WTC11 (cell line): ENCODE results near the gene POGLUT2. TPM values are rescaled to one million over a fixed set of nuclear protein-coding genes. Genes with fewer than 3 reads are reported as not detected.

ENCODE experiments used
- ATAC-seq: fragments of 200-7000 bp; cut with Tn5 transposase; 2 replicates; pipeline ENCODE4 v1.10.0; 2021; ENCODE audit warnings: mild to moderate bottlenecking, moderate library complexity
- CTCF ChIA-PET: fragments of 300-600 bp; sonication (Branson Sonifier 250); formaldehyde crosslinking; loops from one replicate; lab custom pipeline; 2021; ENCODE audit warnings: antibody characterized with exemption; lab: Charles Lee
- POLR2A ChIA-PET: fragments of 350-600 bp; sonication (Branson Sonifier 250); formaldehyde crosslinking; loops from one replicate; lab custom pipeline; 2021; ENCODE audit warnings: antibody characterized with exemption; lab: Charles Lee
- DNase-seq: peaks from one replicate; pipeline ENCODE4 v3.0.0; 2021; ENCODE audit warnings: low spot score
- H3K27ac Mint-ChIP-seq: 2 replicates; pipeline ENCODE4 v1.8.0; 2021; ENCODE audit warnings: mixed read lengths
- H3K27me3 Mint-ChIP-seq: 2 replicates; pipeline ENCODE4 v1.8.0; 2021; ENCODE audit warnings: low read depth, mild to moderate bottlenecking, moderate library complexity, mixed read lengths
- H3K36me3 Mint-ChIP-seq: 2 replicates; pipeline ENCODE4 v1.8.0; 2021; ENCODE audit warnings: mixed read lengths
- H3K4me1 Mint-ChIP-seq: 2 replicates; pipeline ENCODE4 v1.8.0; 2022; ENCODE audit warnings: mixed read lengths
- H3K4me3 Mint-ChIP-seq: 2 replicates; pipeline ENCODE4 v1.8.0; 2021; ENCODE audit warnings: mild to moderate bottlenecking, moderate library complexity, mixed read lengths
- H3K9me3 Mint-ChIP-seq: 2 replicates; pipeline ENCODE4 v1.8.0; 2021; ENCODE audit warnings: mixed read lengths
- CREB1 ChIP-seq: sonication (generic); formaldehyde crosslinking; IDR thresholded peaks from 2 replicates; pipeline ENCODE4 v1.8.0; 2023; ENCODE audit warnings: mild to moderate bottlenecking, missing genetic modification reagents
- CREM ChIP-seq: sonication (generic); formaldehyde crosslinking; IDR thresholded peaks from 2 replicates; pipeline ENCODE4 v1.8.1; 2022; ENCODE audit warnings: mild to moderate bottlenecking, missing genetic modification reagents, moderate library complexity
- FOXK1 ChIP-seq: sonication (generic); formaldehyde crosslinking; IDR thresholded peaks from 2 replicates; pipeline ENCODE4 v1.8.0; 2022; ENCODE audit warnings: mild to moderate bottlenecking, moderate library complexity, missing genetic modification reagents
- GRHL2 ChIP-seq: fragments of 250-450 bp; sonication (Bioruptor Pico); IDR thresholded peaks from 2 replicates; pipeline ENCODE4 v1.8.0; 2022; ENCODE audit warnings: mild to moderate bottlenecking, moderate library complexity; ENCODE audit not compliant: insufficient replicate concordance, severe bottlenecking
- GTF2I ChIP-seq: fragments of 250-450 bp; sonication (Bioruptor Pico); conservative IDR thresholded peaks from 2 replicates; pipeline ENCODE4 v1.4.0; 2021; ENCODE audit warnings: mild to moderate bottlenecking
- HMGA2 ChIP-seq: fragments of 250-450 bp; sonication (Bioruptor Pico); IDR thresholded peaks from 2 replicates; pipeline ENCODE4 v1.4.0; 2021; ENCODE audit warnings: mild to moderate bottlenecking, moderate library complexity
- IRF2 ChIP-seq: sonication (generic); formaldehyde crosslinking; IDR thresholded peaks from 2 replicates; pipeline ENCODE4 v1.8.0; 2022; ENCODE audit warnings: low read depth, missing genetic modification reagents, borderline replicate concordance
- NFATC4 ChIP-seq: fragments of 250-450 bp; sonication (Bioruptor Pico); IDR thresholded peaks from 2 replicates; pipeline ENCODE4 v1.9.0; 2021; ENCODE audit warnings: mild to moderate bottlenecking
- NFE2L1 ChIP-seq: sonication (generic); formaldehyde crosslinking; IDR thresholded peaks from 2 replicates; pipeline ENCODE4 v1.8.1; 2023; ENCODE audit warnings: missing genetic modification reagents
- NR1H2 ChIP-seq: sonication (generic); formaldehyde crosslinking; IDR thresholded peaks from 2 replicates; pipeline ENCODE4 v1.9.0; 2021; ENCODE audit warnings: mild to moderate bottlenecking, moderate library complexity, missing genetic modification reagents
- NR3C1 ChIP-seq: sonication (generic); formaldehyde crosslinking; conservative IDR thresholded peaks from 2 replicates; pipeline ENCODE4 v1.8.1; 2023; ENCODE audit warnings: low read depth, mild to moderate bottlenecking, missing genetic modification reagents
- SOX15 ChIP-seq: fragments of 250-450 bp; sonication (Bioruptor Pico); IDR thresholded peaks from 2 replicates; pipeline ENCODE4 v1.9.0; 2021; ENCODE audit warnings: mild to moderate bottlenecking
- TCF7 ChIP-seq: sonication (generic); formaldehyde crosslinking; IDR thresholded peaks from 2 replicates; pipeline ENCODE4 v1.8.0; 2022; ENCODE audit warnings: mild to moderate bottlenecking, low read depth, missing genetic modification reagents, moderate library complexity
- TEAD1 ChIP-seq: sonication (generic); formaldehyde crosslinking; IDR thresholded peaks from 2 replicates; pipeline ENCODE4 v1.8.0; 2022; ENCODE audit warnings: mild to moderate bottlenecking, missing genetic modification reagents
- ZNF121 ChIP-seq: sonication (generic); formaldehyde crosslinking; IDR thresholded peaks from 2 replicates; pipeline ENCODE4 v1.8.0; 2023; ENCODE audit warnings: missing genetic modification reagents
- ZNF232 ChIP-seq: sonication (generic); formaldehyde crosslinking; IDR thresholded peaks from 2 replicates; pipeline ENCODE4 v1.8.0; 2022; ENCODE audit warnings: mild to moderate bottlenecking, missing genetic modification reagents
- ZNF396 ChIP-seq: fragments of 250-450 bp; sonication (Bioruptor Pico); IDR thresholded peaks from 2 replicates; pipeline ENCODE4 v1.8.0; 2021; ENCODE audit warnings: mild to moderate bottlenecking, moderate library complexity, borderline replicate concordance
- total RNA-seq: library from RNA; stranded (reverse); gene quantifications from 3 replicates; pipeline ENCODE4 v1.2.3, GENCODE V29; 2021
- TF ChIP-seq, protein P1 (sequence below): sonication (generic); formaldehyde crosslinking; IDR thresholded peaks from 2 replicates; pipeline ENCODE4 v1.8.0; 2023; ENCODE audit warnings: missing genetic modification reagents
- TF ChIP-seq, protein P2 (sequence below): sonication (generic); formaldehyde crosslinking; IDR thresholded peaks from 2 replicates; pipeline ENCODE4 v1.8.1; 2022; ENCODE audit warnings: low read depth, missing genetic modification reagents, borderline replicate concordance
- TF ChIP-seq, protein P3 (sequence below): sonication (generic); formaldehyde crosslinking; IDR thresholded peaks from 2 replicates; pipeline ENCODE4 v1.8.1; 2023; ENCODE audit warnings: mild to moderate bottlenecking, moderate library complexity, missing genetic modification reagents
- TF ChIP-seq, protein P4 (sequence below): sonication (generic); formaldehyde crosslinking; IDR thresholded peaks from 2 replicates; pipeline ENCODE4 v1.8.1; 2023; ENCODE audit warnings: mild to moderate bottlenecking, missing genetic modification reagents, moderate library complexity
- TF ChIP-seq, protein P5 (sequence below): sonication (generic); formaldehyde crosslinking; IDR thresholded peaks from 2 replicates; pipeline ENCODE4 v1.8.1; 2022; ENCODE audit warnings: missing genetic modification reagents, borderline replicate concordance
- TF ChIP-seq, protein P6 (sequence below): fragments of 250-450 bp; sonication (Bioruptor Pico); IDR thresholded peaks from 2 replicates; pipeline ENCODE4 v1.9.0; 2021; ENCODE audit warnings: mild to moderate bottlenecking
- TF ChIP-seq, protein P7 (sequence below): sonication (generic); formaldehyde crosslinking; IDR thresholded peaks from 2 replicates; pipeline ENCODE4 v1.8.1; 2023; ENCODE audit warnings: mild to moderate bottlenecking, missing genetic modification reagents

Gene POGLUT2
- total RNA-seq, 1 experiment from 2014 or later, result 17.2 TPM

DNA sequence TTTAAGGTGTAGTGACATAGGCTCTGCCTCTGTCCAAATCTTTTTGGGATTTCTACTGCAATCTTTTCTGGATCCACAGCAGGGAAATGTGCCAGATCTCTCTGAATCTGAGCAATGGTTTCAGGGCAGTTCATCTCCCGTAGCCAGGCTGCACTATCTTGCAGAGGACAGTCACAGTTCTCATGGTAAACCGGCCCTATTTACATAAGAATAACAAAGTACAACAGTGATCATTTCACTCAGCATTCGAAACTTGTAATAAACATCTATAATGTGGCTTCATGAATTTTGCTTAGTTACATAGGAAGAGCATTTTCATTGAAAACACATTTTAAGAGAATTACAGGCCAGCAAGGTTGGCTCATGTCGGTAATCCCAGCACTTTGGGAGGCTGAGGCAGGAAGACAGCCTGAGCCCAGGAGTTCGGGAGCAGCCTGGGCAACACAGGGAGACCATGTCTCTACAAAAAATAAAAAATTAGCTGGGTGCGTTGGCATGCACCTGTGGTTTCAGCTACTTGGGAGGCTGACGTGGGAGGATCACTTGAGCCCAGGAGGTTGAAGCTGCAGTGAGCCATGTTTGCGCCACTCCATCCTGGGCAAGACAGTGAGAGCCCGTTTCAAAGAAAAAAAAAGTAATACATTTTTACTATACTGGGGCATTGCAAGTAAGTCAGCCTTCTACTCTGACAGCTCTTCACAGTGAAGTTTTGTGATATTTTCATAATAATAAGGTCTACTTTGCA lies 5.0 kb downstream of the POGLUT2 start:
- ATAC-seq (peak; percentile 94), DNase-seq (no peak)
- peaks cover 29% of the 10 kb centered on the region for H3K36me3 Mint-ChIP-seq
- TF ChIP-seq SOX15 (CRISPR knock-in tag) (no peak), ZNF121 (peak; percentile 93)
- CTCF ChIA-PET, result interaction anchor here (1.4 kb wide), 1 partner anchor 77 kb away, joined by 3 read pairs; no protein-coding TSS in a partner anchor
- H3K9me3 Mint-ChIP-seq, result no peaks in the 10 kb centered on the region
- POLR2A ChIA-PET, result no interaction called here
- H3K4me3 Mint-ChIP-seq, result peak overlapping the region; percentile 45
- peaks cover 30% of the 10 kb centered on the region for H3K4me1 Mint-ChIP-seq
- H3K27me3 Mint-ChIP-seq, result peaks cover 4% of the 10 kb centered on the region
- peak overlapping the region; percentile 84 for H3K27ac Mint-ChIP-seq

DNA sequence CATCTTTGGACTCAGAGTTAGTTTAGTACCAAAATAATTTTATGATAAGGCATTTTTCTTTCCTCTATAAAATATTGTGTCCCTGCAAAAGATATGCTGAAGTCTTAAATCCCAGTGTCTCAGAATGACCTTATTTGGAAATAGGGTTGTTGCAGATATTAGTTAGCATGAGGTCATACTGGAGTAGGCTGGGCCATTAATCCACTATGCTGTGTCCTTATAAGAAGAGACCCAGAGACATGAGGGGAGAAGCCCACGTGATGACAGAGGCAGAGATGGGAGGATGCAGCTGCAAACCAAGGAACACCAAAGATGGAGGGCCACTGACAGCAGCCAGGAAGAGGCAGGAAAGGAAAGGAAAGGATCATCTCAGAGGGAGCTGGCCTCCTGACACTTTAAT lies 6.4 kb downstream of the POGLUT2 start:
- ATAC-seq (no peak), DNase-seq (no peak)
- TF ChIP-seq, protein P1, sequence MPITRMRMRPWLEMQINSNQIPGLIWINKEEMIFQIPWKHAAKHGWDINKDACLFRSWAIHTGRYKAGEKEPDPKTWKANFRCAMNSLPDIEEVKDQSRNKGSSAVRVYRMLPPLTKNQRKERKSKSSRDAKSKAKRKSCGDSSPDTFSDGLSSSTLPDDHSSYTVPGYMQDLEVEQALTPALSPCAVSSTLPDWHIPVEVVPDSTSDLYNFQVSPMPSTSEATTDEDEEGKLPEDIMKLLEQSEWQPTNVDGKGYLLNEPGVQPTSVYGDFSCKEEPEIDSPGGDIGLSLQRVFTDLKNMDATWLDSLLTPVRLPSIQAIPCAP (CRISPR knock-in tag), result no peak
- no peak for TF ChIP-seq NFATC4 (CRISPR knock-in tag)
- TF ChIP-seq CREB1 (CRISPR knock-in tag), result no peak
- no peak for TF ChIP-seq TCF7 (CRISPR knock-in tag)
- no peak for TF ChIP-seq FOXK1 (CRISPR knock-in tag)
- no peak for TF ChIP-seq NR1H2 (CRISPR knock-in tag)
- TF ChIP-seq, protein P2, sequence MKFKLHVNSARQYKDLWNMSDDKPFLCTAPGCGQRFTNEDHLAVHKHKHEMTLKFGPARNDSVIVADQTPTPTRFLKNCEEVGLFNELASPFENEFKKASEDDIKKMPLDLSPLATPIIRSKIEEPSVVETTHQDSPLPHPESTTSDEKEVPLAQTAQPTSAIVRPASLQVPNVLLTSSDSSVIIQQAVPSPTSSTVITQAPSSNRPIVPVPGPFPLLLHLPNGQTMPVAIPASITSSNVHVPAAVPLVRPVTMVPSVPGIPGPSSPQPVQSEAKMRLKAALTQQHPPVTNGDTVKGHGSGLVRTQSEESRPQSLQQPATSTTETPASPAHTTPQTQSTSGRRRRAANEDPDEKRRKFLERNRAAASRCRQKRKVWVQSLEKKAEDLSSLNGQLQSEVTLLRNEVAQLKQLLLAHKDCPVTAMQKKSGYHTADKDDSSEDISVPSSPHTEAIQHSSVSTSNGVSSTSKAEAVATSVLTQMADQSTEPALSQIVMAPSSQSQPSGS, result no peak
- no peak for TF ChIP-seq CREM (CRISPR knock-in tag)
- TF ChIP-seq, protein P3, sequence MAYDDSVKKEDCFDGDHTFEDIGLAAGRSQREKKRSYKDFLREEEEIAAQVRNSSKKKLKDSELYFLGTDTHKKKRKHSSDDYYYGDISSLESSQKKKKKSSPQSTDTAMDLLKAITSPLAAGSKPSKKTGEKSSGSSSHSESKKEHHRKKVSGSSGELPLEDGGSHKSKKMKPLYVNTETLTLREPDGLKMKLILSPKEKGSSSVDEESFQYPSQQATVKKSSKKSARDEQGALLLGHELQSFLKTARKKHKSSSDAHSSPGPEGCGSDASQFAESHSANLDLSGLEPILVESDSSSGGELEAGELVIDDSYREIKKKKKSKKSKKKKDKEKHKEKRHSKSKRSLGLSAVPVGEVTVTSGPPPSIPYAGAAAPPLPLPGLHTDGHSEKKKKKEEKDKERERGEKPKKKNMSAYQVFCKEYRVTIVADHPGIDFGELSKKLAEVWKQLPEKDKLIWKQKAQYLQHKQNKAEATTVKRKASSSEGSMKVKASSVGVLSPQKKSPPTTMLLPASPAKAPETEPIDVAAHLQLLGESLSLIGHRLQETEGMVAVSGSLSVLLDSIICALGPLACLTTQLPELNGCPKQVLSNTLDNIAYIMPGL, result no peak
- no peak for TF ChIP-seq GRHL2 (CRISPR knock-in tag)
- no peak for TF ChIP-seq IRF2 (CRISPR knock-in tag)
- TF ChIP-seq ZNF396 (CRISPR knock-in tag), result no peak
- TF ChIP-seq NR3C1 (CRISPR knock-in tag), result no peak
- TF ChIP-seq TEAD1 (CRISPR knock-in tag), result no peak
- TF ChIP-seq HMGA2, result no peak
- TF ChIP-seq GTF2I (CRISPR knock-in tag), result no peak
- H3K9me3 Mint-ChIP-seq, result no peaks in the 10 kb centered on the region
- no peak overlapping the region for H3K27ac Mint-ChIP-seq
- H3K27me3 Mint-ChIP-seq, result no peaks in the 10 kb centered on the region; the same call in 1 of the 2 replicates
- H3K36me3 Mint-ChIP-seq, result peaks cover 40% of the 10 kb centered on the region
- ChIA-PET CTCF (no interaction called here), POLR2A (no interaction called here)
- H3K4me1 Mint-ChIP-seq, result peaks cover 24% of the 10 kb centered on the region
- H3K4me3 Mint-ChIP-seq, result no peak overlapping the region

DNA sequence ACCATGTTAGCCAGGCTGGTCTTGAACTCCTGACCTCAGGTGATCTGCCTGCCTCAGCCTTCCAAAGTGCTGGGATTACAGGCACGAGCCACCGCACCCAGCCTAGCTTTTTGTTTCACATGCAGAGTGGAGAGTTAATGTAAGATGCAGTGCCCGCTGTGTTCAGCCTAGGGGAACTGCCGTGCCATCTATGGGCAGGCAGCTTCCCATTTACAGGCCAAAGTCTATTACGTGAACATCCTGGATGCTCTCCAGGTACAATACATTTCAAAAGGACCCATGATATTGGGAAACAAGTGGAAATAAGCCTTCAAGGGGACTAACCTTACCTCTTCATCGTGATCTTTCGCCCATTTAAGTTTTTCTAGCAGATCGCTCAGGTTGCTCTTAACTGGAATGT lies 10.1 kb downstream of the POGLUT2 start:
- ATAC-seq (no peak), DNase-seq (no peak)
- Mint-ChIP-seq H3K36me3 (peaks cover 46% of the 10 kb centered on the region), H3K4me1 (peaks cover 23% of the 10 kb centered on the region), H3K4me3 (no peak overlapping the region), H3K27me3 (no peaks in the 10 kb centered on the region; the same call in 1 of the 2 replicates), H3K27ac (no peak overlapping the region), H3K9me3 (no peaks in the 10 kb centered on the region)
- CTCF ChIA-PET, result interaction anchor here (1.2 kb wide), 2 partner anchors 11 to 12 kb away, joined by 3 read pairs; no protein-coding TSS in a partner anchor
- POLR2A ChIA-PET, result no interaction called here
- no peak for TF ChIP-seq ZNF232 (CRISPR knock-in tag)
- TF ChIP-seq, protein P4, sequence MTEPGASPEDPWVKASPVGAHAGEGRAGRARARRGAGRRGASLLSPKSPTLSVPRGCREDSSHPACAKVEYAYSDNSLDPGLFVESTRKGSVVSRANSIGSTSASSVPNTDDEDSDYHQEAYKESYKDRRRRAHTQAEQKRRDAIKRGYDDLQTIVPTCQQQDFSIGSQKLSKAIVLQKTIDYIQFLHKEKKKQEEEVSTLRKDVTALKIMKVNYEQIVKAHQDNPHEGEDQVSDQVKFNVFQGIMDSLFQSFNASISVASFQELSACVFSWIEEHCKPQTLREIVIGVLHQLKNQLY (CRISPR knock-in tag), result no peak
- TF ChIP-seq, protein P5, sequence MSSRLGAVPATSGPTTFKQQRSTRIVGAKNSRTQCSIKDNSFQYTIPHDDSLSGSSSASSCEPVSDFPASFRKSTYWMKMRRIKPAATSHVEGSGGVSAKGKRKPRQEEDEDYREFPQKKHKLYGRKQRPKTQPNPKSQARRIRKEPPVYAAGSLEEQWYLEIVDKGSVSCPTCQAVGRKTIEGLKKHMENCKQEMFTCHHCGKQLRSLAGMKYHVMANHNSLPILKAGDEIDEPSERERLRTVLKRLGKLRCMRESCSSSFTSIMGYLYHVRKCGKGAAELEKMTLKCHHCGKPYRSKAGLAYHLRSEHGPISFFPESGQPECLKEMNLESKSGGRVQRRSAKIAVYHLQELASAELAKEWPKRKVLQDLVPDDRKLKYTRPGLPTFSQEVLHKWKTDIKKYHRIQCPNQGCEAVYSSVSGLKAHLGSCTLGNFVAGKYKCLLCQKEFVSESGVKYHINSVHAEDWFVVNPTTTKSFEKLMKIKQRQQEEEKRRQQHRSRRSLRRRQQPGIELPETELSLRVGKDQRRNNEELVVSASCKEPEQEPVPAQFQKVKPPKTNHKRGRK (CRISPR knock-in tag), result no peak
- TF ChIP-seq, protein P6, sequence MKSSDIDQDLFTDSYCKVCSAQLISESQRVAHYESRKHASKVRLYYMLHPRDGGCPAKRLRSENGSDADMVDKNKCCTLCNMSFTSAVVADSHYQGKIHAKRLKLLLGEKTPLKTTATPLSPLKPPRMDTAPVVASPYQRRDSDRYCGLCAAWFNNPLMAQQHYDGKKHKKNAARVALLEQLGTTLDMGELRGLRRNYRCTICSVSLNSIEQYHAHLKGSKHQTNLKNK, result no peak
- TF ChIP-seq NFE2L1, result no peak
- TF ChIP-seq, protein P7, sequence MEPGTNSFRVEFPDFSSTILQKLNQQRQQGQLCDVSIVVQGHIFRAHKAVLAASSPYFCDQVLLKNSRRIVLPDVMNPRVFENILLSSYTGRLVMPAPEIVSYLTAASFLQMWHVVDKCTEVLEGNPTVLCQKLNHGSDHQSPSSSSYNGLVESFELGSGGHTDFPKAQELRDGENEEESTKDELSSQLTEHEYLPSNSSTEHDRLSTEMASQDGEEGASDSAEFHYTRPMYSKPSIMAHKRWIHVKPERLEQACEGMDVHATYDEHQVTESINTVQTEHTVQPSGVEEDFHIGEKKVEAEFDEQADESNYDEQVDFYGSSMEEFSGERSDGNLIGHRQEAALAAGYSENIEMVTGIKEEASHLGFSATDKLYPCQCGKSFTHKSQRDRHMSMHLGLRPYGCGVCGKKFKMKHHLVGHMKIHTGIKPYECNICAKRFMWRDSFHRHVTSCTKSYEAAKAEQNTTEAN (CRISPR knock-in tag), result no peak
